IPS DF 6.9 (cell line): ENCODE results near the gene LHPP.

Experiments used
- DNase-seq: peaks from one replicate; pipeline ENCODE4 v3.0.0-alpha.2; 2013; ENCODE audit warnings: low read depth, low spot score
- H3K27ac ChIP-seq: one replicate; pipeline ENCODE4 v1.5.1; 2013; ENCODE audit warnings: low read length, control low read depth
- H3K27me3 ChIP-seq: 2 replicates; pipeline ENCODE4 v1.6.1; 2013; ENCODE audit warnings: mild to moderate bottlenecking, low read length; ENCODE audit not compliant: control insufficient read depth, insufficient read depth
- H3K36me3 ChIP-seq: 2 replicates; pipeline ENCODE4 v1.6.1; 2013; ENCODE audit warnings: low read length; ENCODE audit not compliant: control insufficient read depth, insufficient read depth
- H3K4me1 ChIP-seq: 2 replicates; pipeline ENCODE4 v1.6.1; 2013; ENCODE audit warnings: low read length; ENCODE audit not compliant: control insufficient read depth, insufficient read depth
- H3K4me3 ChIP-seq: 2 replicates; pipeline ENCODE4 v1.5.1; 2013; ENCODE audit warnings: mild to moderate bottlenecking, low read length
- H3K9me3 ChIP-seq: 2 replicates; pipeline ENCODE4 v1.6.1; 2013; ENCODE audit warnings: low read length, inconsistent platforms; ENCODE audit not compliant: control insufficient read depth, insufficient read depth
- WGBS: extraction: QIAGEN DNeasy Blood & Tissue Kit; methylation state at CpG from one replicate; pipeline ENCODE4 v1.1.7; 2013; ENCODE audit warnings: mixed read lengths, missing lambda C conversion rate; ENCODE audit not compliant: insufficient read length, insufficient coverage; 5-methylcytosine and 5-hydroxymethylcytosine counted together

Gene LHPP

DNA sequence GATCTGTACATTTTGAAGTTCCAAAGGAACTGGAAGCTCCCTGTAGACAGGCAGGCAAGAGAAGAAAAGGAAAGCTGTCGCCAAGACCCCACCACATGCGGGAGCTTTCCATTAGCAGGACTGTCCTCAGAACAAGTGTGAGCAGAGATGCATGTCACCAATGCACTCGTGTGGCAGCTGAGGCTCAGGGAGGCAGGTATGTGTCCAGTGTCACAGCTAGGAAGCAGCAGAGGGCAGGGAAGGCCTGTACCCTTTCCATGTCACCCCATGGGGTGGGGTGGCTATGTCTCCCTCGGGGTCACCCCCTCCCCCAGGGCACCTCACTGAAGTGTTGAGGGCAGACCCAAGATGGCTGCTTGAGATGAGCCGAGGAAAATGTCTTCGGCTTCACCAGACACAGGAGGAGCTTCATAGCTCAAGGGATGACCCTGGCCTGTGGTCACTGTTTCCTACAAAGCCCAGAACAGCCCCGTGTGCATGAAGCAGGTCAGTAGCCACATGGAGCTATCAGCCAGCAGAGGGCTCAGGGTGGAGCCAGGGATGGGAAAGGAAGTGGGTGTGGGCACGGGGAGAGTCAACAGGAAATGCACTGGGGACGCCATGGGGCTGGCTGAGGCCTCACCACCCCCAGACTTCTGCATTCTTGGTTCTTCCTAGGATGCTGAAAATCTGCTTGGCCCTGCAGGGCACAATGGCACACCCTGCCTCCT lies 186.0 kb downstream of the LHPP start:
- DNase-seq, result no peak
- WGBS, result no CpG with 5 or more reads among the region's 9 CpGs
- no peak overlapping the region for H3K27ac ChIP-seq

DNA sequence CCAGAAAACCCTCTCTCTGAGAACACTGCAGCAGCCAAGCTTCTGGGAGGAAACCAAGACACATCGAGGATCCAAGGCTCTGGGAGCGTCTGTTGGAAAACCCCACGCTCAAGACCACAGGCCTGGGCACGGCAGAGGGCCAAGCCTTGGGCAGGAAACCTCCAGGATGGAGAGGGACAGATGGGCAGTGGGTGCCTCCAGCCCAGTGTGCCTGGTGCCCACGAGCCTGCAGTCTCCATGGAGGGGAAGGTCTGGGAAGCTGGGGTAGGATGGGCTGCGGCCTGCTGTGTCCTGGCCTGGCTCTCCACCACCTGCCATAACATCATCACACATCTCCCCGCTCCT lies 186.5 kb downstream of the LHPP start:
- Histone ChIP-seq H3K36me3 (no peaks in the 10 kb centered on the region), H3K9me3 (no peaks in the 10 kb centered on the region), H3K27ac (no peak overlapping the region), H3K4me1 (peaks cover 12% of the 10 kb centered on the region), H3K4me3 (no peak overlapping the region), H3K27me3 (no peaks in the 10 kb centered on the region)
- no CpG with 5 or more reads among the region's 7 CpGs for WGBS
- no peak for DNase-seq

More for the DNA sequence above, 186.0 kb downstream of the LHPP start:
- no peaks in the 10 kb centered on the region for H3K9me3 ChIP-seq
- H3K27me3 ChIP-seq, result no peaks in the 10 kb centered on the region
- no peaks in the 10 kb centered on the region; the same call in 1 of the 2 replicates for H3K36me3 ChIP-seq
- no peak overlapping the region for H3K4me3 ChIP-seq
- H3K4me1 ChIP-seq, result peaks cover 12% of the 10 kb centered on the region

DNA sequence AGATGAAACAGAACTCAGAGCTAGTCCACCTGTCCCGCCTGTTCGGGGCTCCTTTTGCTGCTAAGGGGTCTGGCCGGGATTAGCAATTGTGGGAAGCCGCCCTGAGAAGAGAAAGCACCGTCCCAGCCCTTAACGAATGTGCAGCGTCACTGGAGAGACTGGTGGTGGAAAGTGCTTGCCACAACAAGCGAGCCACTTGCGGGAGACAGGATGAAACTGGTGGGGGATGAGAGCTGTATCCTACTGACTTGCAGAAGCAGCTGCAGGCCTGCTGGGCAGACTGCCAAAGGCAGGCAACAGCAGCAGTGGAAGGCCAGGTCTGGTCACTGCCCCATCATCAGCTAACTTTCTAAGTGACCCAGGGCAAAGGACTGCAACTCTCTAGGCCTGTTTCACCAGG lies 187.1 kb downstream of the LHPP start:
- H3K9me3 ChIP-seq, result no peaks in the 10 kb centered on the region
- H3K27ac ChIP-seq, result no peak overlapping the region
- WGBS, result no CpG with 5 or more reads among the region's 9 CpGs
- no peaks in the 10 kb centered on the region for H3K36me3 ChIP-seq
- no peak overlapping the region for H3K4me3 ChIP-seq
- no peaks in the 10 kb centered on the region for H3K27me3 ChIP-seq
- no peak for DNase-seq
- H3K4me1 ChIP-seq, result peaks cover 12% of the 10 kb centered on the region

DNA sequence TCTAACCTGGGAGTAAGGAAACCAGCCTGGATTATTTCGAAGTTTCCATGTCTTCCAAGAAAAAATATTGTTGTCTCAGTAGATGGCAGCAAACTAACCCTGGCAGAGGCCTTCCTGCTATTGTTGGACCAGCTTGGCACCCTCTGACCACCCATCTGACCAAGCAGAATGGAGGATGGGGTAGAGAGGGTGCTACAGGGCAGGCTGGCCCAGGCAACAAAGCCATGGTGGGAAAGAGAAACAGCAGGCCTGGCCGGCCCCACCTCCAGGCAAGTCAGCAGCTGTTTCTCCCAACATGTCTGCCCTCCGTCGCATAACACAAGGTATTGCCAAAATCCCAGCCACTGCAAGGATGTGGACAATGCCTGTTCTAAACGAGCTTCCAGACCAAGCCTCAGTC lies 187.6 kb downstream of the LHPP start:
- Histone ChIP-seq H3K4me1 (peaks cover 12% of the 10 kb centered on the region), H3K27ac (no peak overlapping the region), H3K9me3 (no peaks in the 10 kb centered on the region), H3K4me3 (no peak overlapping the region), H3K36me3 (no peaks in the 10 kb centered on the region), H3K27me3 (no peaks in the 10 kb centered on the region)
- WGBS, result no CpG with 5 or more reads among the region's 5 CpGs
- DNase-seq, result no peak

DNA sequence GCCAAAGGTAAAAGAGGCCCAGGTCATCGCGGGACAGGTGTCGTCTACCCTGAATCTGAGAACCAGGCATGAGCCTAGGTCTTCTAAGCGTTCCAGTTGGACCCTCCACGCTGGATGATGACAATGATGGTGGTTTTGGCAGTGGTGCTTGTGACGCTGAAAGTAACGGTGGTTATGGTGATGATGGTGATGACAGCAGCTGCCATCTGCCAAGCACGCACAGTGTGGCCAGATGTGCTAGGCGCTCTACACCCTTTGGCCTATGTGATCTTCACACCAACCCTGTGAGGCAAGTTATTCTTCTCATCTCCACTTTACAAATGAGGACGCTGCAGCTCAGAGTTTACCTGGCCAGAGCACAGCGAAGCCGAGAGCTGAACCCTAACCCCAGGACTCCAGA lies 188.6 kb downstream of the LHPP start:
- Histone ChIP-seq H3K27me3 (no peaks in the 10 kb centered on the region), H3K4me1 (peaks cover 12% of the 10 kb centered on the region), H3K9me3 (no peaks in the 10 kb centered on the region), H3K4me3 (no peak overlapping the region), H3K27ac (no peak overlapping the region), H3K36me3 (no peaks in the 10 kb centered on the region)
- WGBS, result no CpG with 5 or more reads among the region's 12 CpGs
- no peak for DNase-seq

DNA sequence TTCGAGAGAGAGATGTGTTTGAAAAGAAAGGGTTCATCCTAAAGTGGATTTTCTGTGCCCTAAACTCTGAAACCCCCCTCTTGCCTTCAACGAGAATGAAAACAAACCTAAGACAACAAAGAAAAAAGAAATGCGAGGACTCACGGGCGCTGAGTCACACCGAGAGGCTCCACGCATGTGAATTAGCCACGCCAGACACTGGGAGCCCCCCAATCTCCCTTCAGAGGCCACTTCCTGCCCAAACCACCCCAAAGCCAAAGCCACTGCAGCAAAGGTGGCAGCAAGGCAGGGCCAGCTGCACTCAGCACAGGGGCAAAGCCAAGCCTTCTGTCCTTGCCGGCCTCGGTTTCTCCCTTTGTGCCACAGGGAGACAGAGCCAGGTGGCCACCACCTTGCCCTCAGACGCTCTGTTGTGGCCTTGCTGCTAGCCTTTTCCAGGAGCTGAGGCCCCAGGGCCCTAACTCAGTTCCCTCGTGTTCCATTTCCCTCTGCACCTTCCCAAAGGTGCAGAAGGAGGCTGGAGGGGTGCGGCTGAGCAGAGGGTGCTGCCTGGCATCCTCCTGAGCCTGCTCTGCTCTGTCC lies 189.3 kb downstream of the LHPP start:
- no peak for DNase-seq
- no peak overlapping the region for H3K27ac ChIP-seq

DNA sequence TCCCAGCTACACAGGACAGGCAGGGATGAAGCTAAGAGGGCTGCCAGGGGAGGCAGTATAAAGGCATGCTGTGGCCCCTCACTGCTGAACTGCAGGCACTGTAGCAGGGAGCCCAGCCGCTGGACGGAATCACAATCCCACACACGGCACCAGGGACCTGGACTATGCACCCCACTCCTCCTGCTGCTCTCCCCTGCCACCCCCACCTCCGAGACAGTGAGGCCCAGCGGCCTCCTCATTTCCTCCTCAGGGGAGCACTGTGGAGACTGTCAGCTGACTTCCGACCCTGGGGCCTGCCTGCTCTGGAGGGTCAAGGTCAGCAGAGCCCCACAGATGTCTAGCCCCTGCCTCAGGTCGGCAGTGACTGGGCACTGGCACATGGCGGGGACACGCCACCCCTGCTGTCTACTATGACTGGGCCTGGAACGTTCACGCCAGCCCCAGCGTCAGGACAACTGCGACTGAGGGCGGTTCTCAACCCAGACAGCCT lies 189.8 kb downstream of the LHPP start:
- peaks cover 12% of the 10 kb centered on the region for H3K4me1 ChIP-seq
- H3K36me3 ChIP-seq, result no peaks in the 10 kb centered on the region
- no peaks in the 10 kb centered on the region for H3K27me3 ChIP-seq
- DNase-seq, result no peak
- H3K4me3 ChIP-seq, result no peak overlapping the region
- no peak overlapping the region for H3K27ac ChIP-seq
- H3K9me3 ChIP-seq, result no peaks in the 10 kb centered on the region
- WGBS, result no CpG with 5 or more reads among the region's 14 CpGs

More for the DNA sequence above, 189.3 kb downstream of the LHPP start:
- Histone ChIP-seq H3K36me3 (no peaks in the 10 kb centered on the region), H3K4me1 (peaks cover 12% of the 10 kb centered on the region), H3K27me3 (no peaks in the 10 kb centered on the region), H3K9me3 (no peaks in the 10 kb centered on the region), H3K4me3 (no peak overlapping the region)
- whole genome bisulfite sequencing, result no CpG with 5 or more reads among the region's 13 CpGs

DNA sequence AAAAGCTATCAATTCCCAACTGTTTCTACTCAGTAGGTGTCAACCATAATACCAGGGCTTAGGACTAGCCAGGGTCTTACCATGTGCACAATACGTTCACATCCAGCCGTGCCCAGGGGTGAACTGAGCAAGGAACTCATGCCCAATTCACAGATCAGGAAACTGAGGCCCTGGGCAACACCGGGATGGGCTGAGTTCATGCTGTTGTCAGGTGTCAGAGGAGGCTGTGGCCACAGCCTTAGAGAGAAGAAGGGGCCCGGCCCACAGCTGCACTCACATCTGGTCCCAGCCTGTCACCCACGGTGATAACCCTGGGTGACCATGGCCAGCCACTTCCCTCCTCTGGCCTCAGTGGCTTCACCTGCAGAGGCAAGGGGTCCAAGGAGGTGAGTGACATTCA lies 190.6 kb downstream of the LHPP start:
- WGBS, result no CpG with 5 or more reads among the region's 5 CpGs
- H3K9me3 ChIP-seq, result no peaks in the 10 kb centered on the region
- H3K36me3 ChIP-seq, result no peaks in the 10 kb centered on the region

DNA sequence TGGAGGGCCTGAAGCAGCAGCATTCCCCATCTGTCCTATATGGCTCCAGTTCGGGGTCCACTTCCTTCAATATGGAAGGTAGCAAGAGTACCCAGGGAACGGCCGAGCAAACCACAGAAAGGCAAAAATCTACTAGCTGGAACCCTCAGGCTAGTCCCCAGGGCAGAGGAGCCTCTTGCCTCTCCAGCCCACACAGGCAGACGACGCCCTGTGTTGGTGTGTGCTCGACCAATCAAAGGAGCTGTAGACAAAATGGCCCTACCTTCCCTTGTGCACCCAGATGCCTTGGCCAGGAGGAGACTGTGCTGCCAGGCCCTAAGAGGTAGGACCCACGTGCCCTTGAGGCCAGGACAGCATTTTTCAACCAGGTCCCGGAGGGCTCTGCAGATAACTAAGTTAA lies 191.1 kb downstream of the LHPP start:
- peaks cover 12% of the 10 kb centered on the region for H3K4me1 ChIP-seq
- H3K27me3 ChIP-seq, result no peaks in the 10 kb centered on the region
- no peaks in the 10 kb centered on the region for H3K36me3 ChIP-seq
- no peak overlapping the region for H3K4me3 ChIP-seq
- no CpG with 5 or more reads among the region's 8 CpGs for WGBS
- no peak overlapping the region for H3K27ac ChIP-seq
- no peak for DNase-seq
- no peaks in the 10 kb centered on the region for H3K9me3 ChIP-seq

More for the DNA sequence above, 190.6 kb downstream of the LHPP start:
- H3K4me3 ChIP-seq, result no peak overlapping the region
- no peak for DNase-seq
- no peak overlapping the region for H3K27ac ChIP-seq
- no peaks in the 10 kb centered on the region for H3K27me3 ChIP-seq
- peaks cover 12% of the 10 kb centered on the region for H3K4me1 ChIP-seq

DNA sequence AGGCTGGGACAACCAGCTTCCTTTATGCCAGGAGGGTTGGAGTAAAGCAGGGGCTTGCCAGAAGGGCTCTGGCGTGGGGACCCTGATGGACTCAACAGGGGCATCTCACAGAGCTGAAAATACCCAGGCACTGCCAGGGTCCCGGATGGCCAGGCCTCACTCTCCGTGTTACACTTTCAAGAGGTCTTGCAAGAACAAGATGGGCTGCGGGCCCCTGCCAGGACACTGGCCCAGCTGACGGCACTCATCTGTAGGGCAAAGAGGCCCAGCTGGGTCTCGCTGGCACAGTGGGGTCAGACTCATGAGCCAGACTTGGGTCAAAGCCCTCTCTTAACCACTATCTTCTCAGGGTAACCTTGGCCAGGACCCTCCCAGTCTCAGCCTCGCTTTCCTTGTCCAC lies 191.7 kb downstream of the LHPP start:
- H3K4me1 ChIP-seq, result peaks cover 12% of the 10 kb centered on the region
- no CpG with 5 or more reads among the region's 7 CpGs for WGBS
- no peak overlapping the region for H3K27ac ChIP-seq
- H3K4me3 ChIP-seq, result no peak overlapping the region
- no peaks in the 10 kb centered on the region for H3K36me3 ChIP-seq
- H3K9me3 ChIP-seq, result no peaks in the 10 kb centered on the region
- no peak for DNase-seq
- H3K27me3 ChIP-seq, result no peaks in the 10 kb centered on the region
